Nephron (organoid): ENCODE data around the gene TM9SF1.

Experiments used
- H3K27ac Mint-ChIP-seq, 3 experiments: 2 replicates each; pipeline ENCODE4 v1.8.0; 2020; ENCODE audit warnings: mixed read lengths in 3 of 3, mild to moderate bottlenecking in 2 of 3, moderate library complexity in 1 of 3
- H3K27me3 Mint-ChIP-seq: 2 replicates; pipeline ENCODE4 v1.8.0; 2021; ENCODE audit warnings: low read depth, mild to moderate bottlenecking, moderate library complexity, mixed read lengths
- H3K36me3 Mint-ChIP-seq: 2 replicates; pipeline ENCODE4 v1.8.0; 2020; ENCODE audit warnings: low read depth, mixed read lengths
- H3K4me1 Mint-ChIP-seq: 2 replicates; pipeline ENCODE4 v1.8.0; 2020; ENCODE audit warnings: mixed read lengths
- H3K4me3 Mint-ChIP-seq, 3 experiments: 2 replicates each; pipeline ENCODE4 v1.8.0; 2020; ENCODE audit warnings: mild to moderate bottlenecking in 3 of 3, mixed read lengths in 3 of 3, moderate library complexity in 2 of 3
- H3K9me3 Mint-ChIP-seq: 2 replicates; pipeline ENCODE4 v1.8.0; 2020; ENCODE audit warnings: mixed read lengths
- CTCF ChIP-seq, 3 experiments: fragments of 200-600 bp; sonication (generic); IDR thresholded peaks; one replicate each; pipeline ENCODE4 v1.5.0; 2021; ENCODE audit warnings: antibody characterized with exemption in 3 of 3; ENCODE audit not compliant: unreplicated experiment in 3 of 3

Gene TM9SF1

GRCh38 chr14:24216345-24216699 lies 21.1 kb upstream of the TM9SF1 start:
- TF ChIP-seq CTCF (IDR thresholded peaks at IDR 0.05; ENCODE audit: unreplicated experiment in 3 of 3): no peak
- H3K27me3 Mint-ChIP-seq: no peaks in the 10 kb centered on the region
- no peaks in the 10 kb centered on the region for H3K9me3 Mint-ChIP-seq
- H3K4me3 Mint-ChIP-seq: peak overlapping the region; percentile 89 to 97 (median 90)
- H3K27ac Mint-ChIP-seq: peak overlapping the region; percentile 91 to 98 (median 92)
- H3K4me1 Mint-ChIP-seq: peaks cover 28% of the 10 kb centered on the region
- H3K36me3 Mint-ChIP-seq: peaks cover 16% of the 10 kb centered on the region

- H3K36me3 Mint-ChIP-seq: peaks cover 16% of the 10 kb centered on the region
- H3K9me3 Mint-ChIP-seq: no peaks in the 10 kb centered on the region
- peaks cover 28% of the 10 kb centered on the region for H3K4me1 Mint-ChIP-seq
- H3K27ac Mint-ChIP-seq: peak within 1 kb of the TSS; percentile 91 to 98 (median 92)
- H3K4me3 Mint-ChIP-seq: peak within 1 kb of the TSS; percentile 89 to 97 (median 90)
- TF ChIP-seq CTCF (IDR thresholded peaks at IDR 0.05; ENCODE audit: unreplicated experiment in 3 of 3): peak; percentile 34 to 62 (median 39)
- H3K27me3 Mint-ChIP-seq: no peaks in the 10 kb centered on the region
Observed at GRCh38 chr14:24215495-24216344, 20.5 kb upstream of the TM9SF1 start, which contains the start of gene MDP1. Gene MDP1 (minus strand): TSS chr14:24216066. CDS start chr14:24215955, 111 bp downstream.

DNA sequence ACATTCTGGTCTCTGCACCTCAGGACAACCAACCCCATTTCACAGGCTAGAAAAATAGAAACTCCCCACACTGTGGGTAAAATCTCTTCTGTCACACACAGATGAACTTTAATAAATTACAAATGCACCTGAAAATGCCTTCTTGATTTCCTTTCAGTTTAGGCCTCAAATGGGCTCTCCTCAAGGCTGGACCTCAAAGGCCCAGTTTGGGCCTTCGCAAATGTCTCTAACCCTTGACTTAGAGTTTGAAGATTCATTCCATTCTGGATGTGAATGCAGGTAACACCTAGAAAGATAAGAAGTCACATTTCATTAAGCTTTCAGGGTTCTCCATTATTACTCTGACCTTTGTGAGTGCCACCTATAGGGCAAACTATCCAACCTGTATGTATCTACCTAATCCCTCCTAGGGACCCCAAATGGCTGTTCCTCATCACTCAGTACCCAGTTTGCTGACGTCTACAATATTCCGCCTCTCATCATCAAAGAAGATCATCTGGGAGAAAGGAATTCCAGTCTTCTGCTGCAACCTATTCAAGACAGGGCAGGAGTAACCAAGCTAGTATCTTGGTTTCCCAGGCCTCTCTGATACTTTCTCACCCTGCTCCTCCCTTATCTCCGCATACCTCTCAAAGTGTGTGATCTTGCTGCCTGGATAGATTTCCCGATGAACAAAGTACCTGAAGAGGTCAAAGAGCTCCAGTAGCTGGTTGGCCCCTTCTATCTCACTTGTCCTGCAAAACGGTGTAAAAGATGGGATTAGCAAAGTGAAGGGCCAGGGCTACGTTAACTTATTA lies 18.8 kb upstream of the TM9SF1 start:
- Mint-ChIP-seq H3K4me3 (peak overlapping the region; percentile 89 to 90 (median 89)), H3K27ac (peak overlapping the region; percentile 92 to 99 (median 98)), H3K36me3 (peaks cover 31% of the 10 kb centered on the region), H3K4me1 (peaks cover 28% of the 10 kb centered on the region), H3K27me3 (no peaks in the 10 kb centered on the region), H3K9me3 (no peaks in the 10 kb centered on the region)
- TF ChIP-seq CTCF (IDR thresholded peaks at IDR 0.05; ENCODE audit: unreplicated experiment in 3 of 3): no peak

GRCh38 chr14:24212924-24213865 lies 18.0 kb upstream of the TM9SF1 start, which contains the start of gene CHMP4A:
Gene CHMP4A (minus strand): TSS chr14:24213488. CDS start chr14:24213439, 49 bp downstream.
- Mint-ChIP-seq H3K27me3 (no peaks in the 10 kb centered on the region), H3K4me1 (peaks cover 28% of the 10 kb centered on the region), H3K4me3 (peak within 1 kb of the TSS; percentile 89 to 90 (median 89)), H3K27ac (peak within 1 kb of the TSS; percentile 92 to 99 (median 98)), H3K9me3 (no peaks in the 10 kb centered on the region), H3K36me3 (peaks cover 35% of the 10 kb centered on the region)
- TF ChIP-seq CTCF (IDR thresholded peaks at IDR 0.05; ENCODE audit: unreplicated experiment in 3 of 3): peak in 1 of 3 experiments; percentile 21

DNA sequence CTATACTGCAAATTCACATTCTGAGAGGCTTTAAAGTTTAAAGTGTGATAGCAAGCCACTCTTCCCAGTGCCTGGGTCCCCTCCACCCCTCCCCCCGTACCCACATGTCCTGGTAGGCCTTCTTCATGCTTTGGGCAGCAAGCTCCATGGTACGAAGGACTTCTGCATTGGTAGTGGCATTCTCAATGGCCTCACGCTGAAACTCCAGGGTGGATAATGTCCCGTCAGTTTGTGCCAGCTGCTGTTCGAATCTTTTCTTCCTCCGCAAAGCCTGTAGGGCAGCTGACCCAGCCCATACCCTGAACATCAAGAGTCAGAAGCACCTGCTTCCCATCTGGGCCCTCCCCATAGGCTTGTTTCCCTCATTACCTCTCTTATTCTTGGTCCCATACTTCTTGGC lies 16.1 kb upstream of the TM9SF1 start:
- H3K27me3 Mint-ChIP-seq: no peaks in the 10 kb centered on the region
- peaks cover 27% of the 10 kb centered on the region for H3K4me1 Mint-ChIP-seq
- no peaks in the 10 kb centered on the region for H3K9me3 Mint-ChIP-seq
- peak overlapping the region; percentile 92 to 99 (median 98) for H3K27ac Mint-ChIP-seq
- peaks cover 48% of the 10 kb centered on the region for H3K36me3 Mint-ChIP-seq
- peak overlapping the region; percentile 89 to 90 (median 89) for H3K4me3 Mint-ChIP-seq
- no peak for TF ChIP-seq CTCF (IDR thresholded peaks at IDR 0.05; ENCODE audit: unreplicated experiment in 3 of 3)
